K562 (cell line): ENCODE results near the gene INHBE. TPM values are rescaled to one million over a fixed set of nuclear protein-coding genes. Genes with fewer than 3 reads are reported as not detected.
A peak's percentile ranks its signal among the peaks of the same experiment; 100 is the strongest.

Source experiments
- DMBX1 ChIP-seq: fragments of 250-450 bp; sonication (Bioruptor Pico); IDR thresholded peaks from 2 replicates; pipeline ENCODE4 v1.8.0; 2022; ENCODE audit warnings: inconsistent platforms, mild to moderate bottlenecking, moderate library complexity, borderline replicate concordance
- EHMT2 ChIP-seq: fragments of 450-650 bp; IDR thresholded peaks from 2 replicates; pipeline ENCODE4 v1.6.1; 2018; ENCODE audit warnings: antibody characterized with exemption
- EZH2 ChIP-seq: IDR thresholded peaks from 2 replicates; pipeline ENCODE4 v1.6.1; 2012; ENCODE audit warnings: low read depth, mild to moderate bottlenecking, inconsistent platforms, low read length, borderline replicate concordance
- FOXM1 ChIP-seq, 2 experiments: fragments of 450-650 bp in 1 of 2; sonication (generic) in 1 of 2; formaldehyde crosslinking in 1 of 2; IDR thresholded peaks; 2 replicates each; pipeline versions ENCODE4 v1.6.1 to v1.9.0; 2017 to 2022; ENCODE audit warnings: low read depth in 2 of 2, mild to moderate bottlenecking in 2 of 2, missing genetic modification reagents in 1 of 2, moderate library complexity in 1 of 2
- GABPA ChIP-seq: fragments of 200-800 bp; sonication (Bioruptor generic); conservative IDR thresholded peaks from 2 replicates; pipeline ENCODE4 v1.6.1; 2016; ENCODE audit warnings: low read depth, missing genetic modification characterization, missing compliant biosample characterization
- HMBOX1 ChIP-seq: sonication (generic); IDR thresholded peaks from 2 replicates; pipeline ENCODE4 v1.6.1; 2016
- HMGXB4 ChIP-seq: sonication (generic); formaldehyde crosslinking; IDR thresholded peaks from 2 replicates; pipeline ENCODE4 v1.8.1; 2023; ENCODE audit warnings: mild to moderate bottlenecking, missing genetic modification reagents
- IRF9 ChIP-seq: fragments of 450-650 bp; IDR thresholded peaks from 2 replicates; pipeline ENCODE4 v1.6.1; 2016; ENCODE audit warnings: missing biosample characterization, missing genetic modification characterization
- L3MBTL2 ChIP-seq: fragments of 450-650 bp; IDR thresholded peaks from 2 replicates; pipeline ENCODE4 v1.6.1; 2016; ENCODE audit warnings: mild to moderate bottlenecking, moderate library complexity
- MBD1 ChIP-seq: fragments of 250-450 bp; sonication (Bioruptor Pico); IDR thresholded peaks from 2 replicates; pipeline ENCODE4 v1.8.0; 2022; ENCODE audit warnings: inconsistent platforms
- MCM3 ChIP-seq: fragments of 450-650 bp; IDR thresholded peaks from 2 replicates; pipeline ENCODE4 v1.6.1; 2016
- MIER1 ChIP-seq: fragments of 450-650 bp; IDR thresholded peaks from 2 replicates; pipeline ENCODE4 v1.6.1; 2016; ENCODE audit warnings: antibody characterized with exemption, mild to moderate bottlenecking, low read depth
- PML ChIP-seq: IDR thresholded peaks from 2 replicates; pipeline ENCODE4 v1.6.1; 2012; ENCODE audit warnings: low read length, inconsistent platforms
- POLR2AphosphoS2 ChIP-seq: IDR thresholded peaks from 2 replicates; pipeline ENCODE4 v1.6.1; 2012; ENCODE audit warnings: low read length, improper control_type of control experiment
- PRPF4 ChIP-seq: fragments of 200-400 bp; formaldehyde crosslinking; IDR thresholded peaks from one replicate; pipeline ENCODE4 v1.6.1; 2017; ENCODE audit warnings: low read length, low read depth, mild to moderate bottlenecking; ENCODE audit not compliant: insufficient read depth, poor library complexity, severe bottlenecking
- RFX1 ChIP-seq: fragments of 450-650 bp; IDR thresholded peaks from 2 replicates; pipeline ENCODE4 v1.6.1; 2016; ENCODE audit warnings: mild to moderate bottlenecking, moderate library complexity
- SMARCA4 ChIP-seq: fragments of 450-650 bp; IDR thresholded peaks from 2 replicates; pipeline ENCODE4 v1.6.1; 2016
- SPI1 ChIP-seq: IDR thresholded peaks from 2 replicates; pipeline ENCODE4 v1.6.1; 2011; ENCODE audit warnings: low read depth, low read length, control low read depth, borderline replicate concordance
- TCF7L2 ChIP-seq: fragments of 150-350 bp; IDR thresholded peaks from 2 replicates; pipeline ENCODE4 v1.6.1; 2016; ENCODE audit warnings: low read depth, mild to moderate bottlenecking, low read length, moderate library complexity
- ZBTB7A ChIP-seq: IDR thresholded peaks from 2 replicates; pipeline ENCODE4 v1.6.1; 2011; ENCODE audit warnings: low read depth, mild to moderate bottlenecking, low read length, moderate library complexity, borderline replicate concordance; ENCODE audit not compliant: control insufficient read depth
- ZBTB9 ChIP-seq: fragments of 450-650 bp; formaldehyde crosslinking; IDR thresholded peaks from 2 replicates; pipeline ENCODE4 v1.4.0; 2020; ENCODE audit warnings: mild to moderate bottlenecking, moderate library complexity
- ZNF146 ChIP-seq: IDR thresholded peaks from one replicate; pipeline ENCODE4 v1.6.1; 2018; ENCODE audit warnings: missing compliant biosample characterization; ENCODE audit not compliant: unreplicated experiment
- ZNF561 ChIP-seq: fragments of 450-650 bp; formaldehyde crosslinking; conservative IDR thresholded peaks from 2 replicates; pipeline ENCODE4 v1.4.0; 2020; ENCODE audit warnings: mild to moderate bottlenecking, moderate library complexity
- polyA plus RNA-seq, 8 experiments: library from polyadenylated mRNA; depleted of rRNA in 4 of 8; stranded (reverse) in 5 of 8; unstranded in 3 of 8; fragments of >200 nt; fragmentation: Nextera tagmentation in 2 of 8; fragmentation: Illumina TruSeq in 1 of 8; extraction: Ambion mirVana in 2 of 8; extraction: Trizol in 1 of 8; gene quantifications; 2 replicates each; pipeline versions ENCODE4 v1.2.1 to v1.2.3, GENCODE V29; 2011 to 2014; ENCODE audit warnings: inconsistent platforms in 1 of 8, missing spikeins in 1 of 8
- total RNA-seq, 7 experiments: library from RNA; depleted of rRNA in 6 of 7; stranded (reverse); fragments of >200 nt in 6 of 7; fragmentation: Illumina TruSeq in 2 of 7; extraction: Trizol in 2 of 7; gene quantifications; 2 replicates each; pipeline versions ENCODE4 v1.2.1 to v1.2.3, GENCODE V29; 2011 to 2021; ENCODE audit warnings: low replicate concordance in 1 of 7

INHBE gene
- total and polyA plus RNA-seq, 9 of the 15 experiments (the other 6 are each of a cell fraction or from before 2014, with no cell fraction given): 0.94 to 9.9 (median 7.3) TPM

- no peak for TF ChIP-seq FOXM1 (IDR thresholded peaks at IDR 0.05; ENCODE audit: low read depth)
- TF ChIP-seq FOXM1 (CRISPR knock-in tag; IDR thresholded peaks at IDR 0.05; ENCODE audit: low read depth): no peak
- peak; percentile 78 for TF ChIP-seq L3MBTL2
- TF ChIP-seq DMBX1: peak; percentile 57; the same call in 1 of the 2 replicates
- no peak for TF ChIP-seq EHMT2
- no peak for TF ChIP-seq SPI1
- TF ChIP-seq GABPA (tag): no peak
- TF ChIP-seq ZNF561 (CRISPR knock-in tag): no peak
- no peak for TF ChIP-seq IRF9 (tag)
- peak; percentile 67; the same call in 1 of the 2 replicates for TF ChIP-seq ZBTB7A
- TF ChIP-seq PML: no peak
- TF ChIP-seq PRPF4: no peak
- TF ChIP-seq SMARCA4: 0 out of 2 replicates have a peak, but pooled peaks have one; percentile 58
- no peak for TF ChIP-seq EZH2
- no peak for TF ChIP-seq MBD1 (CRISPR knock-in tag)
- TF ChIP-seq MIER1: no peak
- TF ChIP-seq ZNF146 (CRISPR knock-in tag): no peak
- no peak for TF ChIP-seq HMBOX1
- no peak for TF ChIP-seq POLR2AphosphoS2
- TF ChIP-seq RFX1: no peak
- TF ChIP-seq HMGXB4 (CRISPR knock-in tag): no peak
- TF ChIP-seq MCM3: no peak
- no peak for TF ChIP-seq ZBTB9 (CRISPR knock-in tag)
- no peak for TF ChIP-seq TCF7L2
These were observed 1.1 kb downstream of the INHBE start (continued) for GRCh38 chr12:57456145-57456700.
